Fibroblast of lung (primary cell): Measurements from ENCODE around the gene DOK5.

Experiments used
- CTCF ChIP-seq, 2 donors: IDR thresholded peaks in 1 of 2; conservative IDR thresholded peaks in 1 of 2; 1 replicate in 1 of 2; 2 replicates in 1 of 2; pipeline ENCODE4 v1.5.1; 2011 to 2012; ENCODE audit warnings: low read length in 2 of 2, control low read depth in 1 of 2, inconsistent platforms in 1 of 2, low read depth in 1 of 2, mild to moderate bottlenecking in 1 of 2
- EZH2 ChIP-seq: IDR thresholded peaks from 2 replicates; pipeline ENCODE4 v1.5.1; 2012; ENCODE audit warnings: low read length, control low read depth, mild to moderate bottlenecking; ENCODE audit errors: missing control alignments

GRCh38 chr20:54432966-54433365, 42.4 kb upstream of the DOK5 start:
- TF ChIP-seq CTCF (conservative IDR thresholded peaks at IDR 0.05 in 1 of 2, IDR thresholded peaks at IDR 0.05 in 1 of 2; ENCODE audit: low read depth in 1 of 2, low read length in 2 of 2) (no peak), EZH2 (no peak)
